Peyer's patch (tissue), 4 donors: ENCODE data around the gene DIPK2B.

ENCODE experiments used
- POLR2A ChIP-seq, 2 donors: fragments of 450-650 bp; IDR thresholded peaks; one replicate each; pipeline ENCODE4 v1.5.1; 2017; ENCODE audit warnings: antibody characterized with exemption in 2 of 2, mild to moderate bottlenecking in 2 of 2, moderate library complexity in 2 of 2
- TF ChIP-seq, protein P1 (sequence below), 6 experiments: fragments of 450-650 bp in 4 of 6; fragments of 200-600 bp in 2 of 6; sonication (generic) in 1 of 6; IDR thresholded peaks; one replicate each; pipeline ENCODE4 v1.5.1; 2017 to 2019; ENCODE audit warnings: antibody characterized with exemption in 6 of 6, mild to moderate bottlenecking in 3 of 6, moderate library complexity in 1 of 6

DNA sequence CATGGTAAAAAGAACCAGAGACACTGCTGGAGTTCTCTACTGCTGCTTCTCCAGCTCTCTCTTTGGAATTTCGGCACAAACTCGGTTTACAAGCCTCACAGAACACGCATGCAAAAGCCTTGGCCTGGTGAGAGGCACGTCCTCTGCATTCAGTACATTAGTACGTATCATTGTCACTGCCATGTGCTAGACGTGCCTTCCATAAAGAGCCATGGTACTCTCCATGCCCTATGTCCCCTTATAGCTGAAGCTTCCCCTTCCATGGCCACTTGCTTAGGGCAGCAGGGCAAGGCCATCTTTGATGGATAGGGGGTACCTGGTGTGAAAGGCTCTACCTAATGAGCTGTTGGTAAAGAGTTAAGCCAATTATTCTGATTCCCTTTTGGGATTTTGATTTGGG is 35.0 kb downstream of the DIPK2B start:
- TF ChIP-seq, protein P1, sequence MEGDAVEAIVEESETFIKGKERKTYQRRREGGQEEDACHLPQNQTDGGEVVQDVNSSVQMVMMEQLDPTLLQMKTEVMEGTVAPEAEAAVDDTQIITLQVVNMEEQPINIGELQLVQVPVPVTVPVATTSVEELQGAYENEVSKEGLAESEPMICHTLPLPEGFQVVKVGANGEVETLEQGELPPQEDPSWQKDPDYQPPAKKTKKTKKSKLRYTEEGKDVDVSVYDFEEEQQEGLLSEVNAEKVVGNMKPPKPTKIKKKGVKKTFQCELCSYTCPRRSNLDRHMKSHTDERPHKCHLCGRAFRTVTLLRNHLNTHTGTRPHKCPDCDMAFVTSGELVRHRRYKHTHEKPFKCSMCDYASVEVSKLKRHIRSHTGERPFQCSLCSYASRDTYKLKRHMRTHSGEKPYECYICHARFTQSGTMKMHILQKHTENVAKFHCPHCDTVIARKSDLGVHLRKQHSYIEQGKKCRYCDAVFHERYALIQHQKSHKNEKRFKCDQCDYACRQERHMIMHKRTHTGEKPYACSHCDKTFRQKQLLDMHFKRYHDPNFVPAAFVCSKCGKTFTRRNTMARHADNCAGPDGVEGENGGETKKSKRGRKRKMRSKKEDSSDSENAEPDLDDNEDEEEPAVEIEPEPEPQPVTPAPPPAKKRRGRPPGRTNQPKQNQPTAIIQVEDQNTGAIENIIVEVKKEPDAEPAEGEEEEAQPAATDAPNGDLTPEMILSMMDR (IDR thresholded peaks at IDR 0.05) = no peak
- TF ChIP-seq POLR2A (IDR thresholded peaks at IDR 0.05) = no peak
